Eye (tissue), 1 donor: ENCODE measurements around the gene RCE1.

Source experiments
- DNase-seq: peaks from one replicate; pipeline ENCODE4 v3.0.0-alpha.2; 2015

RCE1 gene

GRCh38 chr11:66857927-66858185 is 14.6 kb downstream of the RCE1 start:
- no peak for DNase-seq

GRCh38 chr11:66858186-66858938 is 15.1 kb downstream of the RCE1 start:
- no peak for DNase-seq

DNA sequence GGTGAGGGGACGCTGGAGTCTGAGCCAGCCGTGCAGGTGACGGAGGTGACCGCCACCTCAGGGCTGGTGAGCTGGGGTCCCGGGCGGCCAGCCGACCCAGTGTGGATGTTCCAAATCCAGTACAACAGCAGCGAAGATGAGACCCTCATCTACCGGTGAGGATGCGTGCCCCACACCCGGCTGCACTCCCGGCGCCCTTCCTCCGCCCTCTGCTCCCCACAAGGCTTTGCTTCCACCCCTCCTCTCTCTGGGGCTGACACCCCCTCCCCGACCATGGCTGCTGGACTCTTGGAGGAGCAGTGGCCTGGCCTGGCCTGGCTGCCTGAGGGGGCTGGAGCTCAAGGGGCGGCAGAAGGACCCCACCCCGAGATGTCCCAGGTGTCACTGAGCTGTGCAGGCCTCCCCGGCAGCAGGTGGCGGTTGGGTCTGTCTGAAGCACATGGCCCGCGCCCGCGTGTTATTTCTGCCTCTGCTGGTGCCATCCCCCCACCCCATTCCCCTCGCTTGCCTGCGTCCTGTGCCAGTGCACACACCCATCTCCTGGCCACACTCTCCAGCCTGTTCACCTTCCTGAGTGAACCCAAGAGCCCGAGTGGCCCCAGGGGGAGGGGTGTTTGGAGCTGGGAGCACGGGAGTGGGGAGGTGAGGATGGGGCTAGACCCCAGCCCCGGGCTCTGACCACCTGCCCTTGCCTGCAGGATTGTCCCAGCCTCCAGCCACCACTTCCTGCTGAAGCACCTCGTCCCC is 15.9 kb downstream of the RCE1 start:
- DNase-seq: no peak

DNA sequence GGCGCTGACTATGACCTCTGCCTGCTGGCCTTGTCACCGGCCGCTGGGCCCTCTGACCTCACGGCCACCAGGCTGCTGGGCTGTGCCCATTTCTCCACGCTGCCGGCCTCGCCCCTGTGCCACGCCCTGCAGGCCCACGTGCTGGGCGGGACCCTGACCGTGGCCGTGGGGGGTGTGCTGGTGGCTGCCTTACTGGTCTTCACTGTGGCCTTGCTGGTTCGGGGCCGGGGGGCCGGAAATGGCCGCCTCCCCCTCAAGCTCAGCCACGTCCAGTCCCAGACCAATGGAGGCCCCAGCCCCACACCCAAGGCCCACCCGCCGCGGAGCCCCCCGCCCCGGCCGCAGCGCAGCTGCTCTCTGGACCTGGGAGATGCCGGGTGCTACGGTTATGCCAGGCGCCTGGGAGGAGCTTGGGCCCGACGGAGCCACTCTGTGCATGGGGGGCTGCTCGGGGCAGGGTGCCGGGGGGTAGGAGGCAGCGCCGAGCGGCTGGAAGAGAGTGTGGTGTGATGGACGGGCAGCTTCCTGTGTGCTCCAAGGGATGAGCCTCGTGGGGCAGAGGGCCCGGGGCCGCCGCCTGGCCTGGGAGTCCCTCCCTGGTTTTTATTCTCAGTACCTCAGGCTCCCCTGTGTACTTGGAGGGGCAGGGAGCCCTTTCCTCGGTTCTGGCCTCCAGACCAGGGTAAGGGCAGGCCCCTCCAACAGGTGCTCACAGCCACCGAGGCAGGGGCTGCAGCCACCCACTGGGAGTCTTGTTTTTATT is 16.6 kb downstream of the RCE1 start:
- DNase-seq: no peak

GRCh38 chr11:66860449-66860831 is 17.2 kb downstream of the RCE1 start:
- no peak for DNase-seq

DNA sequence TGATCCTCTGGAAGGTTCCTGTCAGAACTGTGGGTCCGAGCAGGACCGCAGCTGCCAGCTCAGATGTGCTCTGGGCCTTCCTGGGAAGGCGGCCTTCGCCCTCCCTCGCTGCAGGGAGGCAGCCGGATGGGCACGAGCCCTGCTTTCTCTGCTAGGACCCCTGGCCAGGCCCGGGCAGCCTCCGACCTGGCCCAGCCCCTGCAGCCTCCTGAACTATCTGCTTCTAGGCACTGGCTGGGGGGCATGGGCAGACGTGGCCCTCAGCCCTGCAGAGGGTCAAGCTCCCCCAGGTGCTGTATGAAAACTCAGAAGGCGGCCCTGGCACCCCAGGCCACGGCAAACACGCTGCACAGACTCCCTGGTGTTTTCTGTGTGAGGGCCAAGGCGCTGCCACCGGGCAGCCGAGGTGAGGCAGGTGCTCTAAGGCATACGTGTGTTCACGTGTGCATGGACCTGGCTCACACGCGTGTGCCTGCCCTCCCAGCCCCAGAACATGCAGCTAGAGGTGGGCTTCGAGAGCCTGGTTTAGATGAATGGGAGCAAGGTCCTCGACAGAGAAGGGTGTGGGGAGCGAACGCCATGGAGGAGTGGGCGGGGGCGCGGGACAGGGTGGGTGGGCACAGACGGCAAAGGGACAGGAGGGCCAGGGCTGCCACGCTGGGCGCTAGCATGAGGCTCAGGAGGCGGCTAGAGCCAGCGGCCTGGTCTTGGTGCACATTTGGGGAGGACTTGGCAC is 18.0 kb downstream of the RCE1 start:
- no peak for DNase-seq

GRCh38 chr11:66861774-66862558 is 18.7 kb downstream of the RCE1 start:
- DNase-seq: no peak

DNA sequence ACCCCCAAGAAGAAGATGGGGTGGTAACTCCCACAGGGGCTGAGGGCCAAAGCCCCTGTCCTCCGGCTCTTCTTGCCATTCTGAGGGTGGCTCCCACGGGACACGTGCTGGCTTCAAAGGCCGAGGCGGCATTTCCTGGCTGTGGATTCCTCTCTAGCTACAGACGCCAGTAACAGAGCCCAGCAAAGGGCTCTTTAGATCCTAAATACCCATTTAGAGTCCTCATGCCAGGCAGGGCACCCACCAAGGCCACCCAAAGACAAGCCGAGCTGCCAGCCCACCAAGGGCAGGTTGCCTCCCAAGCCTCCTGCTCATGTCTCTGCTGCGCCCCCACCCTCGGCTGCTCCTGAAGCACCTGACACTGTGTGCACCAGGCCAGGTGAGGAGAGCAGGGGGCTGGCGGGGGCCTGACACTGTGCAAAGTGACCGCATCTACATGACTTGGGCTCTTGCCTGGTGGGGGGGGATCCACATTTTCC is 19.4 kb downstream of the RCE1 start:
- no peak for DNase-seq

DNA sequence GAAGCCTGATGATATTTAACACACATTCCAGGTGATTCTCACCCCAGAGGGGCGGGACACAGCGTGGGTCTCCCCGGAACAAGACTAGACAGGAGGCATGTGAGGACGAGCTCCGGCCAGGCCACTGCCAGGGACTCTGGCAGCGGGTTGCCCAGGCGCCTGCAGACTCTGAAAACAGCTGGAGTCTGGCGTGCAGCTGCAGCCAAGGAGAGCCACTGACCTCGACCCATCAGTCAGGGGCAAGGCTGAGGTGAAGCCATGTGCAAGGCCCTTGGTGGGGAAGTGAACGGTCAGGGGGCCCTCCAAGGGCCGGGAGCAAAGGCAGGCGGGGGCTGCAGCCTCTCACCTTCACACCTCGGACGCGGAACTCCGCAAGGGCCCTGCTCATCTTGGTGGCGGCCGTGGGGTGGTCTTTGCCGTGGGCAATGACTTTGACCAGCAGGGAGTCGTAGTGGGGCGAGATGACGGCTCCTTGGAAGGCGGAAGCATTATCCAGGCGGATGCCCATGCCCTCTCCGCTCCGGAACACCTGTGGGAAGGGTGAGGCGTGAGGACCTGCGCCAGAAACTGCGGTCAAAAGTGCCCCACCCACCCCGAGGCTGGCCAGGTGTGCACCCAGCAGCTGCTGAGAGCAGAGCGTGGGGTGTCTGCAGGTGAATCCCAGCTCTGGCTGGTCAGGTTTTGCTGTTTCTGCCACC is 20.3 kb downstream of the RCE1 start:
- no peak for DNase-seq

DNA sequence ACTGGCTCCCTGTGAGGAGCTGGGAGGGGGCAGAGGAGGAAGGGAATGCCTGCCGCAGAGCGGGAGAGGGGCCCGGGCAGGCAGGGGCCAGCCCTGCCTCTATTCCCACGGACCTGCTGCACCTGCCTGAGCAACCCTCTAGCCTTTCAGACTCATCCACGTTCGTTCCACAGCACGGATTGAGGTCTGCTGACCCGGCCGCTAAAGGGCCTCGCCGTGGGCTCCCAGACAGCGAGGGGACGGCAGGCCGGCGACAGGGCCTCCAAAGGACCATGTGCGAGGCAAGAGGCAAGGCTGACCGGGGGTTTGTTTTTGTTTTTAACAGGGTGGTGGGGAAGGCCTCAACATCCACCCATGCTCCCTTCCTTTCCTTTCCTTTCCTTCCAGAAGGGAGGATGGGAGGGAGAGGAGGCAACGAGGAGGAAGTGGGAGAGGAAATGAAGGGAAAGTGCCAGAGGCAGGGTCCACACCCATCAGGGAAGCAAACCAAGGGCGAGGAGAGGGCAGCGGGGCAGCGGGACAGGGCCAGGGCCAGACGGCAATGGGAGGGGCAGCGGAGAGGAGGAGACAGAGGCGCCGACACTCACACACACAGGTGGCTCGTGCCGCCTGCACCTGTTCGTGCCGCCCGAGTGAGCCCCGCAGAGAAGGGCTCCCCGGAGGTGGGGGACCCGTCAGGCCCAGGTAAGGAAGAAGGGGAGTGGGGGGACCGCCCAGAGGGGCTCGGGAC is 21.1 kb downstream of the RCE1 start:
- no peak for DNase-seq

GRCh38 chr11:66864924-66865697 is 21.9 kb downstream of the RCE1 start:
- no peak for DNase-seq

DNA sequence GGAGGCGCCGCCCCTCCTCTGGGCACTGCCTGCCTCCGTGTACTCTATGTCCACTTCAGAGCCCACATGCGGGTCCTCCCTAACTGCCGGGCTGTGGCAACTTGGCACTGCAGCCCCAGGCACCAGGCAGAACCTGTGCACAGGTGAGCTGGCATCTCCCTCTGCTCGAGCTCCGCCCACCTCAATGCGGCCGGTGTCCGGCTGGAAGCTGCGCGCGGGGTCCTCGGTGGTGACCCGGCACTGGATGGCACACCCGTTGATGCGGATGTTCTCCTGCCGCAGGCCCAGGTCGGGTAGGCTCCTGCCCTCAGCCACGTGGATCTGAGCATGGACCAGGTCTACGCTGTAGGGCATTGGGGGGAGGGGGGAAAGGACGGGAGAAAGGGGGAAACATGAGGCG is 22.8 kb downstream of the RCE1 start:
- DNase-seq: no peak

DNA sequence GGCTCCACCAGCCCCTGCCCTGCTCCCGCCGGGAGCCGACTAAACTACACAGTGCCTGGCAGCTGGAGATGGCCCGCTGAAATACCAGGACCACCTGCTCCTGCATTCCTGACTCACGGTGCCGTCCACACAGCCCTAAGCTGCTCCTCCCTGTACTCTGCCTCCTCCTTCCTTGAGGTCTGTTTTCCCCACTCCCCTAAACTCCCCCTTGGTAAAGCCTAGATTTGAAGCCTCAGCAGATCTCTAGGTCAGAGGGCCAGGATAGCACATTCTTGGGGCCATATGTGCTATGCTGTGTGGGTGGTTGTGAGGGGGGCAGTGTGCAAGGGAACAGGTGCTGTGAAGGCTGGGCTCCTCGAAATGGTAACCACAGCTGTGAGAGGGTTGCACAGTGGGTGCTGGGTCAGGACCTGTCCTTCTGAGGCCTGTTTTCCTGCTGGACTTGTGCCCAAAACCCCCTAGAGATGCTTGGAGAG is 23.3 kb downstream of the RCE1 start:
- no peak for DNase-seq

GRCh38 chr11:66867425-66868040 is 24.3 kb downstream of the RCE1 start:
- DNase-seq: no peak

GRCh38 chr11:66868082-66868725 is 25.0 kb downstream of the RCE1 start:
- no peak for DNase-seq

DNA sequence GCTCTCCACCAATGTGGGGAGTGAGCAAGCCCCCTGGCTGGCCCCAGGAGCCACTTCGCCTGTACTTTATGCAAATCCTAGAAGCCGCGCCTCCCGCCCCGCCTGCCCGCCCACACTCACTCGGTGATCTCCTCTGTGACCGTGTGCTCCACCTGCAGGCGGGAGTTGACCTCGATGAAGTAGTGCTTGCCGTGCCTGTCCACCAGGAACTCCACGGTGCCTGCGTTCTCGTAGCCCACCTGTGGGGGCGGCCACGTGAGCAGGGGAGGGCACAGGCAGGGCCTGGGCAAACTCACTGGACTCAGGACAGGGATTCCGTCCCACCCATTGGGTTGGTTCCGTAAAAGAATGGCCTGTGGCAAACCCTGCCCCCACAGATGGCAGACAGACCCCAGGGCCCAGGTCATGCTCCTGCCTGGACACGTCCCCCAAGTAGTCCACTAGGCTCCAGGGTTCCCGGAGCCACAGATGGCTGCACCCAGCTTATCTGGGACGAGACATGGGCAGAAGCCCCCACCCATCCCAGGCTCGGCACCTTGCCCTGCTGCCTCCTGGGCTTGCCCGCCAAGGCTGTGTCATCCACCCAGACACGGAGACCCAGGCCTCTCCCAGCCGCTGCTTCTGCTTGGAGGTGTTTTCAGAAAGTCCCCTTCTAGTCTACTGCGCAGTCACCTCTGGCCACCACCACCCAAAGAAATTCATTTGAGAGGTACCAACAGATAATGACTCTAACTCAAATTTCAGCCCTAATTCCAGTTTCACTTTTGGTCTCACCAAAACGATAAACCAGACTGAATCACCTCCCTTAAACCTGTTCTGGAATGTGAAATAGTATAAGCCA is 25.7 kb downstream of the RCE1 start:
- DNase-seq: no peak

GRCh38 chr11:66869567-66869870 is 26.3 kb downstream of the RCE1 start:
- no peak for DNase-seq

DNA sequence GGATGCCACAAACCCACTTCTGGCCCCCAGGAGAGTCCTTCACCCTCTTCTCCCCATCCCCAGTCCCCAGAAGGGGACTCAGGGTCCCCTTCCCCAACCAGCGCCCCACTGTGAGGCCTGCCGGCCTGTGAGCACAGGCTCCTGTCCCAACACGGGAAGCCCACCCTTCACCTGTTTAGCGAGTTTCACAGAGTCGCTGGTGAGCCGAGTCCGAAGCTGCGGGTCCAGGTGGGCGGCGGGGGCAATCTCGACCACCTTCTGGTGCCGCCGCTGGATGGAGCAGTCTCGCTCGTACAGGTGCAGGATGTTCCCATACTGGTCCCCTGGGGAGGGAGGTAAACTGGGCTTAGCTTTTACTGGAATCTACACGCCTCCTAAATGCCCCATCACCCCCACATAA is 26.9 kb downstream of the RCE1 start:
- no peak for DNase-seq
